DND-41 (cell line): Measurements from ENCODE around the gene SLC6A19.

Experiments used
- ATAC-seq: fragments of 200-7000 bp; cut with Tn5 transposase; 3 replicates; pipeline ENCODE4 v1.9.1; 2021; ENCODE audit warnings: low read depth; ENCODE audit not compliant: insufficient read depth
- DNase-seq: peaks from one replicate; pipeline ENCODE4 v3.0.0-alpha.2; 2020
- H2AFZ ChIP-seq: 2 replicates; pipeline ENCODE4 v1.6.0; 2012; ENCODE audit warnings: low read depth, low read length
- H3K27ac ChIP-seq: 2 replicates; pipeline ENCODE4 v1.5.1; 2012; ENCODE audit warnings: low read length, inconsistent platforms
- H3K27me3 ChIP-seq: fragments of 200-600 bp; sonication (generic); 2 replicates; pipeline ENCODE4 v1.6.0; 2012; ENCODE audit warnings: low read length, mild to moderate bottlenecking, inconsistent platforms; ENCODE audit not compliant: insufficient read depth, poor library complexity
- H3K36me3 ChIP-seq: 2 replicates; pipeline ENCODE4 v1.5.1; 2012; ENCODE audit warnings: low read length, inconsistent platforms; ENCODE audit not compliant: insufficient read depth
- H3K4me1 ChIP-seq: 2 replicates; pipeline ENCODE4 v1.5.1; 2012; ENCODE audit warnings: mild to moderate bottlenecking, low read length; ENCODE audit not compliant: insufficient read depth
- H3K4me2 ChIP-seq: 2 replicates; pipeline ENCODE4 v1.6.0; 2012; ENCODE audit warnings: mild to moderate bottlenecking, moderate library complexity, low read length, inconsistent platforms; ENCODE audit not compliant: insufficient read depth
- H3K4me3 ChIP-seq, 2 experiments: fragments of 200-600 bp in 1 of 2; shearing (Covaris generic) in 1 of 2; 2 replicates each; pipeline ENCODE4 v1.5.1; 2012 to 2016; ENCODE audit warnings: inconsistent platforms in 2 of 2, low read length in 2 of 2, mild to moderate bottlenecking in 2 of 2, low read depth in 1 of 2, moderate library complexity in 1 of 2
- H3K79me2 ChIP-seq: 2 replicates; pipeline ENCODE4 v1.6.0; 2012; ENCODE audit warnings: low read length, inconsistent platforms; ENCODE audit not compliant: insufficient read depth
- H3K9ac ChIP-seq: 2 replicates; pipeline ENCODE4 v1.6.0; 2012; ENCODE audit warnings: low read depth, mild to moderate bottlenecking, inconsistent platforms, low read length, moderate library complexity
- H3K9me3 ChIP-seq: 2 replicates; pipeline ENCODE4 v1.5.1; 2012; ENCODE audit warnings: low read length, moderate library complexity, mild to moderate bottlenecking, inconsistent platforms; ENCODE audit not compliant: insufficient read depth, severe bottlenecking
- H4K20me1 ChIP-seq: 2 replicates; pipeline ENCODE4 v1.6.0; 2012; ENCODE audit warnings: low read length; ENCODE audit not compliant: insufficient read depth
- CTCF ChIP-seq: IDR thresholded peaks from 2 replicates; pipeline ENCODE4 v1.5.1; 2012; ENCODE audit warnings: borderline replicate concordance, low read length, moderate library complexity, mild to moderate bottlenecking; ENCODE audit not compliant: poor library complexity, severe bottlenecking; ENCODE audit errors: extremely low read depth
- EZH2 ChIP-seq: IDR thresholded peaks from 3 replicates; pipeline ENCODE4 v1.6.1; 2012; ENCODE audit warnings: borderline replicate concordance, low read depth, mild to moderate bottlenecking, moderate library complexity, low read length, inconsistent platforms; ENCODE audit not compliant: severe bottlenecking

Gene SLC6A19

GRCh38 chr5:1180096-1180495 lies 21.3 kb upstream of the SLC6A19 start:
- H3K4me2 ChIP-seq = no peak overlapping the region
- H3K4me3 ChIP-seq = no peak overlapping the region
- H3K79me2 ChIP-seq = no peaks in the 10 kb centered on the region
- H3K9me3 ChIP-seq = no peaks in the 10 kb centered on the region
- H3K27ac ChIP-seq = no peak overlapping the region
- H3K4me1 ChIP-seq = no peaks in the 10 kb centered on the region
- no peaks in the 10 kb centered on the region for H4K20me1 ChIP-seq
- ATAC-seq (no peak), DNase-seq (no peak)
- no peaks in the 10 kb centered on the region for H3K36me3 ChIP-seq
- no peak overlapping the region for H2AFZ ChIP-seq
- H3K27me3 ChIP-seq = no peaks in the 10 kb centered on the region
- TF ChIP-seq CTCF (no peak), EZH2 (no peak)
- no peak overlapping the region for H3K9ac ChIP-seq

DNA sequence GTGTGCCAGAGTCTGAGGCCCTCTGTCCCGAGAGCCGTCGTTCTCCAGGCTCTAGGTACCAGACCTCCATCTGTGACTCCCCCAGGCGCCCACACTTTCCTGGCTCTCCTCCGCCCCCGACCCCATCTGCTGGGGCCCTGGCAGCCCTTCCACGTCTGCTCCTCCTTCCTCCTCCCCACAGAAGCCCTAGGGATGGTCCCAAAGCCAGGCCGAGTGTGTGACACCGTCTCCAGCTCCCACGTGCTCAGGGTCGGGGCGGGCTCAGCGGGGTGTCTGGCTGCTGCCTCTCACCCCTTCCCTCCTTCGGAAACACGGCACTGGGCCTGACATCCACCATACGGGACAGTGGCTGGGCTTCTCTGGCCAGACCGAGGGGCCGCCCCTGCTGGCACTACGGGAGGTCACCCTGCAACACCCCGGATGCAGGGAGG lies 20.5 kb upstream of the SLC6A19 start:
- H3K79me2 ChIP-seq = no peaks in the 10 kb centered on the region
- H3K36me3 ChIP-seq = no peaks in the 10 kb centered on the region
- H3K4me3 ChIP-seq = no peak overlapping the region
- H2AFZ ChIP-seq = no peak overlapping the region
- no peaks in the 10 kb centered on the region for H3K27me3 ChIP-seq
- no peak for DNase-seq
- H3K9me3 ChIP-seq = no peaks in the 10 kb centered on the region
- no peak overlapping the region for H3K27ac ChIP-seq
- no peak overlapping the region for H3K4me2 ChIP-seq
- H3K9ac ChIP-seq = no peak overlapping the region
- no peaks in the 10 kb centered on the region for H4K20me1 ChIP-seq
- no peak for ATAC-seq
- no peak for TF ChIP-seq EZH2
- no peak for TF ChIP-seq CTCF
- no peaks in the 10 kb centered on the region for H3K4me1 ChIP-seq

GRCh38 chr5:1181451-1182359 lies 19.7 kb upstream of the SLC6A19 start:
- H3K79me2 ChIP-seq = no peaks in the 10 kb centered on the region
- H3K36me3 ChIP-seq = no peaks in the 10 kb centered on the region
- H3K4me3 ChIP-seq = no peak overlapping the region
- no peaks in the 10 kb centered on the region for H4K20me1 ChIP-seq
- H3K27me3 ChIP-seq = no peaks in the 10 kb centered on the region
- no peak overlapping the region for H3K4me2 ChIP-seq
- ATAC-seq (no peak; the same call in 2 of the 3 replicates), DNase-seq (no peak)
- H3K27ac ChIP-seq = no peak overlapping the region
- no peaks in the 10 kb centered on the region for H3K9me3 ChIP-seq
- H3K9ac ChIP-seq = no peak overlapping the region
- H2AFZ ChIP-seq = no peak overlapping the region
- H3K4me1 ChIP-seq = no peaks in the 10 kb centered on the region
- no peak for TF ChIP-seq EZH2
- TF ChIP-seq CTCF = no peak
